Lower leg skin (tissue), 3 donors: ENCODE measurements around the gene NCL.

Source experiments
- CTCF ChIP-seq, 3 donors: fragments of 450-650 bp; IDR thresholded peaks; one replicate each; pipeline ENCODE4 v1.5.1; 2016; ENCODE audit warnings: antibody characterized with exemption in 3 of 3, mild to moderate bottlenecking in 3 of 3, moderate library complexity in 2 of 3
- POLR2A ChIP-seq, 2 donors: fragments of 450-650 bp; IDR thresholded peaks; one replicate each; pipeline ENCODE4 v1.6.1; 2016 to 2017; ENCODE audit warnings: antibody characterized with exemption in 2 of 2, mild to moderate bottlenecking in 1 of 2, moderate library complexity in 1 of 2

GRCh38 chr2:231412618-231412963, 51.7 kb downstream of the NCL start:
- TF ChIP-seq CTCF (IDR thresholded peaks at IDR 0.05) (no peak), POLR2A (IDR thresholded peaks at IDR 0.05) (no peak)
